Neural cell (in vitro differentiated cells): ENCODE data around the gene TMED6.
"Not testable (repeated sequence)": the region's sequence is repeated elsewhere in the genome, so short reads cannot be mapped to it uniquely, and the experiment has no call there.

Experiments
- CTCF ChIP-seq: fragments of 450-650 bp; IDR thresholded peaks from 2 replicates; pipeline ENCODE4 v1.5.1; 2014; ENCODE audit warnings: antibody characterized with exemption, mild to moderate bottlenecking, moderate library complexity; ENCODE audit not compliant: poor library complexity, severe bottlenecking
- EP300 ChIP-seq: fragments of 450-650 bp; conservative IDR thresholded peaks from 2 replicates; pipeline ENCODE4 v1.6.1; 2014; ENCODE audit warnings: antibody characterized with exemption, mild to moderate bottlenecking, moderate library complexity; ENCODE audit not compliant: poor library complexity, severe bottlenecking
- EZH2 ChIP-seq: fragments of 200-600, 300-800 bp; shearing (Covaris generic), sonication (generic); IDR thresholded peaks from 2 replicates; pipeline ENCODE4 v1.6.1; 2014; ENCODE audit warnings: antibody characterized with exemption, low read length, borderline replicate concordance, mild to moderate bottlenecking; ENCODE audit not compliant: insufficient read depth, poor library complexity, severe bottlenecking
- MXI1 ChIP-seq: fragments of 450-650 bp; conservative IDR thresholded peaks from 2 replicates; pipeline ENCODE4 v1.6.1; 2014; ENCODE audit warnings: antibody characterized with exemption, mild to moderate bottlenecking; ENCODE audit not compliant: poor library complexity, severe bottlenecking
- POLR2AphosphoS5 ChIP-seq: IDR thresholded peaks from 2 replicates; pipeline ENCODE4 v1.6.1; 2012
- RAD21 ChIP-seq: fragments of 450-650 bp; conservative IDR thresholded peaks from 2 replicates; pipeline ENCODE4 v1.6.1; 2014; ENCODE audit warnings: antibody characterized with exemption, mild to moderate bottlenecking, moderate library complexity
- REST ChIP-seq: IDR thresholded peaks from 2 replicates; pipeline ENCODE4 v1.6.1; 2012; ENCODE audit warnings: borderline replicate concordance
- SMC3 ChIP-seq: fragments of 450-650 bp; conservative IDR thresholded peaks from 2 replicates; pipeline ENCODE4 v1.6.1; 2014; ENCODE audit warnings: antibody characterized with exemption, mild to moderate bottlenecking, moderate library complexity; ENCODE audit not compliant: poor library complexity
- TAF1 ChIP-seq: IDR thresholded peaks from 2 replicates; pipeline ENCODE4 v1.6.1; 2012; ENCODE audit warnings: low read depth

- TF ChIP-seq CTCF, POLR2AphosphoS5, EP300, EZH2, MXI1, SMC3, REST, RAD21, TAF1: not testable (repeated sequence)
Measured at GRCh38 chr16:69296771-69297170, 54.8 kb downstream of the TMED6 start.
